Measurements from ENCODE around the gene HES2.
"Not testable (repeated sequence)": the region's sequence is repeated elsewhere in the genome, so short reads cannot be mapped to it uniquely, and the experiment has no call there.

Gene HES2

DNA sequence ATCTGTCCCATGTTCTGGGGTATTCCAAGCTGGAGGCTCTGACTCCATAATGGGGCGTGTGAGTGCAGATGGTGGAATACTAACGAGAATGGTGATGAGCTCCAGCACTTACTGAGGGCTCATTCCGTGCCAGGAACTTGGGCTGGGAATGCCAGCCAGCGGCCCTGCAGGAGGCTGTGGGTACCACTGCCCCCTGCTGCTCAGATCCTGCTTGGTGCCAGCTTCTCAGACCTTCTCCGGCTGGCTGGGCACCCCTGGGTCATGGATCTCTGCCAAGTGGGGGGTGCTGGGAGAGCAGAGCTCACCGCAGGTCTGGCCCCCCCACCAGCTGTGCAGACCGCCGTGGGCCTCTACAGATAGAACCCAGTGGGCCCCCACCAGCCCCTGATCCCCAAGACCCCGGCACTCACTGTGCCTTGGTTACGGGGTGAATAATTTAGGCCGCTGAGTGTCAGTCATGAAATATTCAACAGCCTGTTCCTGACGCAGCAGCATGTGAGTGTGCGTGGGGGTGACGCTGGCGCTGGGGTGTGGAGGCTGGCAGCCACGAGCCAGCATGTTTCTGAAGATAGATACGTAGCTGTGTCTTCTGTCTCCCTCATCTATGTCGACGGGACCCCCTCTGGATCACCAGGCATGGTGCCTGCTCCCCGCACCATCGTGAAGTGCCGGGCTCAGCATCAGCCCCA lies 17.4 kb upstream of the HES2 start:
- not testable (repeated sequence) for DNase-seq (ENCODE audit: low spot score)

DNA sequence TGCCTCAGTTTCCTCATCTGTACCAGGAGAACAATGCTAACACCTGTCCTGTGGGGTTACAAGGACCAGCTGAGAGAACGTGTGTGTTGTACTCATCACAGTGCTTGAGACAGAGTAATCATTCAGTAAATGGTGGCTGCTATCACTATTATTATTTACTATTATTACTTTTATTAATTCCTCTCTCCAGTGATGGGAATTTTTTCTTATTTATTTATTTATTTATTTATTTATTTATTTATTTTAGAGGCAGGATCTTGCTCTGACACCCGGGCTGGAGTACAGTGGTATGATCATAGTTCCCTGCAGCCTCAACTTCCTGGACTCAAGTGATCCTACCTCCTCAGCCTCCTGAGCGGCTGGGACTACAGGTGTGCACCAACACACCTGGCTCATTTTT lies 16.6 kb upstream of the HES2 start:
- DNase-seq (ENCODE audit: low spot score): not testable (repeated sequence)

DNA sequence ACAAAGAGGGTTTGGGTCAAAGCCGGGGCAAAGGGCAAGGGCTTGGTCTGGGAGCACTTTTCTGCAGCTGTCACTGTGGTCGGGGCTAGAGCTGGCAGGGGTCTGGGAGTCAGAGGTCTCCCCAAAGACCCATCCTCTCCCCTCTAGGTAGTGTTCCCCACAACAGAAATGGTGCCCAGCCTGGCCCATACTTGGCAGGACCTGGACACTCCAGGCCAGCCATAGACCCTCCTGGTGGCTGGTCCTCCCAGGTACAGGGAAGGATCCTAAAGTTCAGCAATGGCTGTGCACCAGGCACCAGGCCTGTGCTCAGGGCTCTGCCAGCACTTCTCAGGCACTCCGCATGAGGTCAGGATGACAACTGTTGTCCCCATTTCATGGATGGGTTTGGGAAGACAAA lies 15.8 kb upstream of the HES2 start:
- DNase-seq (ENCODE audit: low spot score): no peak

DNA sequence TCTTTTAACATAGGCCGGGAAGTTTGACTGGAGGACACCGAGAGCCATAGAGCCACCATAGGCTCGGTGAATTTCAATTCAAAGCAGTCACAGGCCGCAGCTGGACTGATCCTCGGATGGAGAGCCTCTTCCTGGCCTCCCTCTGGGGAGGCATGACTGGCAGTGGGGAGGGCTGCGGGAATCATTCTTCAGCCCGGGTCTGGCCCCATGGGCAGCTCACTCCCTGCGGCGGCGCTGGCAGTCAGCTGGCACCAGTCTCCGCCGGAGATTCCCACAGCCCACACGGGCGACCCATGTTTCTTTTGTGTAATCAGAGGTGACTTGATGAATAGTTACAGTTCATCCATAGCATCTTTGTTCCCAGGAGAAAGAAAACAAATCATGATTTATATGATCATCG lies 15.4 kb upstream of the HES2 start:
- DNase-seq (ENCODE audit: low spot score): no peak

- DNase-seq (ENCODE audit: low spot score): no peak
Observed at GRCh38 chr1:6434186-6434585, 14.5 kb upstream of the HES2 start.

DNA sequence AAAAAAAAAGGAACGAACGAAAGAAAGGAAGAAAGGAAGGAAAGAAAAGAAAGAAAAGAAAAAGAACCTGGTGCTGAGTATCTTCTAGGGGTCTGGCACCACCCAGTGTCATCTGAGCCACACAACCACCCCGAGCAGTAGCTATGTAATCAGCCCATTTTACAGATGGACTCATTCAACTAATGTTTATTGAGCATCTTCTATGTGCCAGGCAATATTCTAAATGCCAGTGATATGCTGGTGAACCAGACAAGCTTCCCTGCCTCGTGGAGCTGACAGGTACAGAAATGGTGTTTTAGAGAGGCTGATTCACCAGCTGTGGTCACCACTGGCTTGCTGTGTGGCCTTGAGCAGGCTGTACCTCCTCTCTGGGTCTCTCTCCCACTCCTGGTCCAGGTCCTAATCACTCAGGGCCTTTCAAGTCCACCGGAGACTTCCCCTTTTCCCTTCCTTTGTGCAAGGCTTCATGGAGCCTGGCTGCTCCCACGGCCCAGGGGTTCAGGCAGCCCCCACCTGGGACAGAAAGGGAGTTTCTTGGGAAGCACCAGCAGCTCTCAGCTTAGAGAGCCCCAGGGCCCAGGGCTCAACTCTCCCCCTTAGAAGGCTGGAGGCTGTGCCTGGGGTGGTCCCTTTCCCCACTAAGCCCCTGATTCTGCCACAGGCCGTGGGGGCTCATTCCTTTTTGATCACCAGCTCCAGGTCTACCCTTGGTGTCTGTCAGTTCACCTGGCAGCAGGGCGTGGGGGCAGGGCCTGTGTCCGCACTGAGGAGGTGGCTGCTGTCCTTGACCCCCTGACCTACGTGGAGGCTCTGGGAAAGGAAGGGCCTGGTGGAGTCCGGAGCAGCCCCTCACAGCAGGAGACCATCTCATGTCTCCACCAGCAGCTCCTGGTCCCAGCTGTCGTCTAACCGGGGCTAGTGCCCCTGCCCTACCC lies 12.2 kb upstream of the HES2 start:
- DNase-seq (ENCODE audit: low spot score): not testable (repeated sequence)

GRCh38 chr1:6429660-6430411 lies 10.1 kb upstream of the HES2 start:
- not testable (repeated sequence) for DNase-seq (ENCODE audit: low spot score)

- not testable (repeated sequence) for DNase-seq (ENCODE audit: low spot score)
Observed at GRCh38 chr1:6428453-6428852, 8.7 kb upstream of the HES2 start.

GRCh38 chr1:6427441-6428390 lies 8.0 kb upstream of the HES2 start:
- DNase-seq (ENCODE audit: low spot score): no peak

DNA sequence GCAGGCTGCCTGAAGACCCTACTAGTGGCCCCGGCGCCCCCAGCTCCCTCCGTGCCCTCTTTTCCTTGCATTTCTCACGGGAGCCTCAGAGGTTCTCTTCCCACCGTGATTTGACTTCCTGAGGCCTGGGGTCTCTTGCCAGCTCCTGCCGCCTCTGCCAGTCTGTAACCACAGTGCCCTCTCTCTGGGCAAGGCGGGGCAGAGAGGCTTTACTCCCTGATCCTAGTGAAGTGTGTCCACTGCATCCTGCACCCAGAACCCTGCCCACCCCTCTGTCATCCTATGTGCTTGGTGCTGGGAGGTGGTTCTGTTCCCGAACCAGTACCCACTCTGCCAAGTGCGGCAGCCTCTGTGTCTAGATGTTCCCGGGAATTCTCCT lies 7.2 kb upstream of the HES2 start:
- no peak for DNase-seq (ENCODE audit: low spot score)

DNA sequence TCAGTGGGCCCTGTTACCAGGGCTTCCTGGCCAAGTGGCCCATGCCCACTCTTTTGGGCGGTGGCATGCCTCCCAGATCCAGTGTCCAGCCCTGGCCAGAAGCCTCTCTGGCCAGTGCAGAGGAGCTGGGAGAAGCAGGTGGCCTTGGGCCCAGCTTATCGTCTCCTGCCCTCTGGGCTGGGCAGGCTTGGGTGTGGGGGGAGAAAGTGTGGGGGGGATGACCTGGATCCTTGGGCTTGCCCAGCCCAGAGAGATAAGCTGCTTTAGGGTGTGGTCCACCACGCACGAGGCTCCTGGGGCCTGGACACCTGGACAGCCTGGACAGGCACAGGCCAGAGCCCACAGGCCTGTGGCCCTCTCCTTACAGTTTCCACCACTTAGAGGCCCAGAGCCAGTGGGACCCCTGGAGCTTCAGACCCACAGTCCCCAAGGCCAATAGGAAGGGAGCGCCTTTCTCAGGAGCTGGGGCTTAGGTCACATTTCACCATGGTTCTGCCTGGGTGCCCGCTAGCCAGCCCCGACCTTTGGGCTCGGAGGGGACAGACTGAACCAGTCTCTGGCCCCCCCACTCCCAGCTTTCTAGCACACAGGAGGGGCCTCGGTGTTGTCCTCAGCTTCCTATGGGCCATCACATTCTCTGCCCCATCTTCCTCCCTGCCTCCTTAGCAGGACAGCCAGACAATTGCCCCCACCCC lies 6.7 kb upstream of the HES2 start:
- no peak for DNase-seq (ENCODE audit: low spot score)

DNA sequence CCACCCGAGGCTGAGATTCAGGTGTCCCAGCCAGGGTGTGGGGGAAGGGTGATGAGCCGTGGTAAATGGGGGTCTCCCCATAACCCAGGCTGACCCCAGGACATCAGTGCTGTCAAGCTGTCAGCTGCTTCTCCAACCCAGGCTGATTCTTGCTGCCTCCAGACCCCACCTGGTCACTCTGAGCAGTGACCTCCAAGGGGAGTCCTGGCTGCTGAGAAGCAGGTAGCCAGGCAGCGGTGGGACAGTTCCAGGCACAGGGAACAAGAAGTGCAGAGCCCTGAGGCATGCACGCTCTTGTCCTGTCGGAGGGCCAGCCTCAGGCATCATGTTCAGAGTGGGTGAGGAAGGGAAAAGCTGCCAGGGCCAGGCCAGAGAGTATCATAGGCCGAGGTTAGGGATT lies 5.9 kb upstream of the HES2 start:
- no peak for DNase-seq (ENCODE audit: low spot score)

GRCh38 chr1:6424619-6425593 lies 5.2 kb upstream of the HES2 start, which contains the start of gene ESPN:
ESPN (plus strand) TSS chr1:6424776; CDS start chr1:6424956, 180 bp downstream.
- no peak for DNase-seq (ENCODE audit: low spot score)

DNA sequence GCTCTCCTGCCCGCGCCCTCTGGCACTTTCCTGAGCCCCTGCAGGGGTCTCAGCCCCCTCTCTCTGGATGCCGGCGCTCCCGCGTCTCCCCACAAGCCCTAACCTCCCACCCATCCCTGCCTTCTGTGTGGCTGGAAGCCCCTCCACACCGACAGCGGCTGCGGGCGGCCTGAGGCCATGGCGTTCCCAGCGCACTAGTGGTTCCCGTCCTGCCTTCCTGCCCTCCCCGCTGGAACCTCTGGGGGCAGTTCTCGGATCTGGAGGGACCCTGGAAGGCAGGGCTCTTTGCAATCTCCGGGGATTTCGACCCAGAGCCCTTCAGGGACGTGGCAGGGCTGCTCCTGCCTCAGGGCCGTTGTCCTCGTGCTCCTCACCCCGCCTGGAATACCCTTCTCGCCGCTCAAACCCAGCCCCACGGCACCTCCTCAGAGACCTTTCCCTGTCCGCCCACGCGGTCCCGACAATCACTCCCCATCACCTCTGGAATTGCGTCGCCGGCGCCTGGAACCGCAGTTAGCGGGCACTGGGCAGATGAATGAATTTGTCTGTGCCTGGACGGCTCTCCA lies 4.4 kb upstream of the HES2 start:
- no peak for DNase-seq (ENCODE audit: low spot score)

GRCh38 chr1:6423321-6423999 lies 3.7 kb upstream of the HES2 start:
- DNase-seq (ENCODE audit: low spot score): peak; percentile 75

DNA sequence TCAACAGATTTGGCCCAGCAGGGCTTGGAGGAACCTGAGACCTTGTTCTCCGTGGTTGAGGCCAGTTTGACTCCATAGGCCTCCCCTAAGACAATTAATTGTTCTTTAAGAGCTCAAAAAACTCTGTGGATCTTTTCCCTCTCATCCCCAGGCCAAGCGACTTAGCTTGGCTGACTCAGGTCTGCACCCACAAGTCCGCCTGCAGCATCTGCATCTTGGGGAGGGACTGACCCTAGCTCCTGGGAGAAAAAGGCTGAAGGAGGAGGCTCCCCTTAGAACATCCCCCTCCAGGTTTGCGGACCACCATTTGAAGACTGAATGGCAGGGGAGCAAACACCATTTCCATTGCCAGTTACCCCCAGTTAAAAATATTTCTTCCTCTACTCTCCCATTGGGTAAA lies 1.5 kb upstream of the HES2 start:
- no peak for DNase-seq (ENCODE audit: low spot score)

DNA sequence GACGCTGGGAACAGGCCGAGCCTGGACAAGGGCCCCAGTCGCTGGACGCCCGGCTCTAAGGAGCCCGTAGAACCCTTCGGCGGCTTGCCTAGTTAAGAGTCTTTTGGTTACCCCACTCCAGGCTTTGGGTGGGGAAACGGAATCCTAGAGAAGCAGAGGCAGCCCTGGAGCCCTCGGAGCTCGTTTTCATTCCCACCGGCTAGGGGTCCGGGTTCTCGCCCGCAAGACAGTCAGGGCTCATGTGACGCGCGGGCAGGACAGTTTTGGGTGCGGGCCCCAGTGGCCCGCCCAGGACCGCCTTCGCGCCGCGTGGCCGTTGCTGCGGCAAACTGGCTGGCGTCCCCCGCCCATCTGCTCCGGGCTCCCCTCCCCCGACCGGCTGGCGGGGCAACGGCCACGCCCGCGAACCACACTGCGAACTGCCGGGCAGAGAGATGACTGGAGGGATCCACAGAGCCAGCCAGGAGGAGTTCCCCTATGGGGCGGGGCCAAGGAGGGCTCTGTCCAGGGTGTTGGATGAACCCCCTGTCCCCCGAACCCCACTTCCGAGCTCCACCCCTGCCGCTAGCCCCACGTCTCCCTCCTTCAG lies 829 bp upstream of the HES2 start:
- no peak for DNase-seq (ENCODE audit: low spot score)

DNA sequence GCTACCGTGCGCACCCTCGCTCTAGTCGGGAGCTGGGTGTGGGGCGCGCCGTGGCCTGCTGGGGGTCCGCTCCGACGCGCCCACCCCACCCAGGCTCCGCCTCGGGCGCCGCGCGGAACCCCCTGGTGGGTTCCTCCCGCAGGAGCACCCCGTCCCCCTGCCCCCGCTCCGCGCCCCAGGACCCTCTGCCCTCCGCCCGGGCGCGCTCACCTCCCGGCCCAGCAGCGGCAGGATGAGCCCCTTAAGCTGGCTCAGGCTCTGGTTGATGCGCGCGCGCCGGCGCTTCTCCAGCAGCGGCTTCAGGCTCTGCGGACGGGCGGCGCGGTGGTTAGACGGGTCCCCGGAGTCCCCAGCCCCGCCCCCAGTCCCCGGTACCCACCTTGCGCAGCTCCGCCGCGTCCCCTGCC lies 319 bp downstream of the HES2 start:
- no peak for DNase-seq (ENCODE audit: low spot score)
